Uterus (tissue), 2 donors: ENCODE measurements around the gene DOK3.

Experiments
- POLR2A ChIP-seq, 2 donors: fragments of 450-650 bp; IDR thresholded peaks; one replicate each; pipeline ENCODE4 v1.6.1; 2016; ENCODE audit warnings: antibody characterized with exemption in 2 of 2, mild to moderate bottlenecking in 1 of 2, moderate library complexity in 1 of 2
- TF ChIP-seq, protein P1 (sequence below), 4 experiments: fragments of 200-600 bp in 2 of 4; fragments of 450-650 bp in 2 of 4; sonication (generic) in 2 of 4; IDR thresholded peaks; one replicate each; pipeline ENCODE4 v1.5.1; 2016 to 2019; ENCODE audit warnings: antibody characterized with exemption in 4 of 4, mild to moderate bottlenecking in 2 of 4, moderate library complexity in 1 of 4

DNA sequence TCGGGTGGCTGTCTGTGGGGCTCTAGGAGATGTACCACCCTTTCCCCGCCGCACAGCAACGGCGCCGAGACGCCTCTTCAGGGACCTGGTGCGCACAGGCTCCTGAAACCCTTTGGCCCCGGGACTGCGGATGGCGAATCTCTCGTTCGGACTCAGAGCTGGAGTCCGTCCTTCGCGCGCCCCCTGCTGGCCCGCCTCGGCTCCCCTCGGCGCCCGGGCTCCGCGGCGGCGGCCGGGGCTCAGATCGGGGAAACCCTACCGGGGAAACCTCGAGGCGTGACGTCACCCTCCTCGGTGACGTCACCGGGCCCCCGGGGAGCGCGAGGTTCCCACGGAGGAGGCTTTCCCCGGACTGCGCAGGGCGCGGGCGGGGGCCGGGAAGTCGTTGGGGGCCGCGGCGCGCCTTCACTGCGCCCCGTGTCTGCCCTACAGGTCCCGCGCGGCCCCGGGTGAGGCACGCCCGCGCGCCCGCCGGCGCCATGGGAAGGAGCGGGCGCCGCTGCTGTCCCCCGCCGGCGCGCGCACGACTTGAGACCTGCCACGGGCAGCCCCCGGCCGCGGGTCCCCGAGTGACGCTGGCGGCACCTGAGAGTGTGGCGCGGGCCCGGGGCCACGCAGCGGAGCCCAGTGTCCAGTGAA, 55.1 kb downstream of the DOK3 start:
- TF ChIP-seq, protein P1, sequence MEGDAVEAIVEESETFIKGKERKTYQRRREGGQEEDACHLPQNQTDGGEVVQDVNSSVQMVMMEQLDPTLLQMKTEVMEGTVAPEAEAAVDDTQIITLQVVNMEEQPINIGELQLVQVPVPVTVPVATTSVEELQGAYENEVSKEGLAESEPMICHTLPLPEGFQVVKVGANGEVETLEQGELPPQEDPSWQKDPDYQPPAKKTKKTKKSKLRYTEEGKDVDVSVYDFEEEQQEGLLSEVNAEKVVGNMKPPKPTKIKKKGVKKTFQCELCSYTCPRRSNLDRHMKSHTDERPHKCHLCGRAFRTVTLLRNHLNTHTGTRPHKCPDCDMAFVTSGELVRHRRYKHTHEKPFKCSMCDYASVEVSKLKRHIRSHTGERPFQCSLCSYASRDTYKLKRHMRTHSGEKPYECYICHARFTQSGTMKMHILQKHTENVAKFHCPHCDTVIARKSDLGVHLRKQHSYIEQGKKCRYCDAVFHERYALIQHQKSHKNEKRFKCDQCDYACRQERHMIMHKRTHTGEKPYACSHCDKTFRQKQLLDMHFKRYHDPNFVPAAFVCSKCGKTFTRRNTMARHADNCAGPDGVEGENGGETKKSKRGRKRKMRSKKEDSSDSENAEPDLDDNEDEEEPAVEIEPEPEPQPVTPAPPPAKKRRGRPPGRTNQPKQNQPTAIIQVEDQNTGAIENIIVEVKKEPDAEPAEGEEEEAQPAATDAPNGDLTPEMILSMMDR (IDR thresholded peaks at IDR 0.05), result peak; percentile 87 to 98 (median 94)
- peak in 1 of 2 donors; percentile 33 for TF ChIP-seq POLR2A (IDR thresholded peaks at IDR 0.05)
